Uterus (tissue), 2 donors: ENCODE measurements around the gene CD86.

Experiments used
- POLR2A ChIP-seq, 2 donors: fragments of 450-650 bp; IDR thresholded peaks; one replicate each; pipeline ENCODE4 v1.6.1; 2016; ENCODE audit warnings: antibody characterized with exemption in 2 of 2, mild to moderate bottlenecking in 1 of 2, moderate library complexity in 1 of 2
- TF ChIP-seq, protein P1 (sequence below), 4 experiments: fragments of 200-600 bp in 2 of 4; fragments of 450-650 bp in 2 of 4; sonication (generic) in 2 of 4; IDR thresholded peaks; one replicate each; pipeline ENCODE4 v1.5.1; 2016 to 2019; ENCODE audit warnings: antibody characterized with exemption in 4 of 4, mild to moderate bottlenecking in 2 of 4, moderate library complexity in 1 of 4

DNA sequence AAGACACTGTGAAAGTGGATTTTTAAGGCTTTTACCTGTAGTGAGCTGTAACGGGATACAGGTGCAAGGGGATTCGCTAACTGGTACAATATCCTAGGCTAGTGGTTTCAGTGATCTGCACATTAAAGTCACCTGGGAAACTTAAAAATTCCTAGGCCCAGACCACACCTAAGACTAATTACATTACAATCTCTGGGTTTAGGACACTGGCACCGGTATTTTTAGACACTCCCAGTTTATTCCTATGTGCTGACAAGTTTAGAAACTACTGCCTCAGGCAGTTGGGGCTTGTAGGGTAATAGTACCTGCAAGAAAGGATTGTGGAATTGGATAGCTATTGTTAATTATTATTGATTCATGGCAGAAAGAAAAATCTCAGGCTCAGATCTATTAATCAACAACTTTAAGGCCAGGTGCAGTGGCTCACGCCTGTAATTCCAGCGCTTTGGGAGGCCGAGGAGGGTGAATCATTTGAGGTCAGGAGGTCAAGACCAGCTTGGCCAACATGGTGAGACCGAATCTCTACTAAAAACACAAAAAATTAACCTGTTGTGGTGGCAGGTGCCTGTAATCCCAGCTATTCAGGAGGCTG lies 77.9 kb downstream of the CD86 start:
- TF ChIP-seq, protein P1, sequence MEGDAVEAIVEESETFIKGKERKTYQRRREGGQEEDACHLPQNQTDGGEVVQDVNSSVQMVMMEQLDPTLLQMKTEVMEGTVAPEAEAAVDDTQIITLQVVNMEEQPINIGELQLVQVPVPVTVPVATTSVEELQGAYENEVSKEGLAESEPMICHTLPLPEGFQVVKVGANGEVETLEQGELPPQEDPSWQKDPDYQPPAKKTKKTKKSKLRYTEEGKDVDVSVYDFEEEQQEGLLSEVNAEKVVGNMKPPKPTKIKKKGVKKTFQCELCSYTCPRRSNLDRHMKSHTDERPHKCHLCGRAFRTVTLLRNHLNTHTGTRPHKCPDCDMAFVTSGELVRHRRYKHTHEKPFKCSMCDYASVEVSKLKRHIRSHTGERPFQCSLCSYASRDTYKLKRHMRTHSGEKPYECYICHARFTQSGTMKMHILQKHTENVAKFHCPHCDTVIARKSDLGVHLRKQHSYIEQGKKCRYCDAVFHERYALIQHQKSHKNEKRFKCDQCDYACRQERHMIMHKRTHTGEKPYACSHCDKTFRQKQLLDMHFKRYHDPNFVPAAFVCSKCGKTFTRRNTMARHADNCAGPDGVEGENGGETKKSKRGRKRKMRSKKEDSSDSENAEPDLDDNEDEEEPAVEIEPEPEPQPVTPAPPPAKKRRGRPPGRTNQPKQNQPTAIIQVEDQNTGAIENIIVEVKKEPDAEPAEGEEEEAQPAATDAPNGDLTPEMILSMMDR (IDR thresholded peaks at IDR 0.05), result no peak
- no peak for TF ChIP-seq POLR2A (IDR thresholded peaks at IDR 0.05)
